Muscle layer of duodenum (tissue), 2 donors: ENCODE data around the gene RASSF1.

ENCODE experiments used
- H3K27ac ChIP-seq: one replicate; pipeline ENCODE4 v1.7.0; 2013; ENCODE audit warnings: mild to moderate bottlenecking, low read length
- H3K27me3 ChIP-seq: one replicate; pipeline ENCODE4 v1.7.0; 2013; ENCODE audit warnings: low read depth, mild to moderate bottlenecking, control low read depth, low read length
- H3K36me3 ChIP-seq, 2 donors: one replicate each; pipeline ENCODE4 v1.7.0; 2013; ENCODE audit warnings: low read length in 2 of 2, control low read depth in 1 of 2, mild to moderate bottlenecking in 1 of 2; ENCODE audit not compliant: insufficient read depth in 2 of 2, control insufficient read depth in 1 of 2
- H3K4me1 ChIP-seq, 2 donors: one replicate each; pipeline ENCODE4 v1.7.0; 2013; ENCODE audit warnings: low read length in 2 of 2, mild to moderate bottlenecking in 2 of 2, control low read depth in 1 of 2, moderate library complexity in 1 of 2; ENCODE audit not compliant: insufficient read depth in 2 of 2, control insufficient read depth in 1 of 2
- H3K4me3 ChIP-seq, 2 donors: one replicate each; pipeline ENCODE4 v1.7.0; 2013; ENCODE audit warnings: low read length in 2 of 2, low read depth in 1 of 2, mild to moderate bottlenecking in 1 of 2
- H3K9me3 ChIP-seq, 2 donors: one replicate each; pipeline ENCODE4 v1.7.0; 2013; ENCODE audit warnings: low read length in 2 of 2, control low read depth in 1 of 2, mild to moderate bottlenecking in 1 of 2; ENCODE audit not compliant: control insufficient read depth in 1 of 2
- donor health status: healthy.

RASSF1 gene

DNA sequence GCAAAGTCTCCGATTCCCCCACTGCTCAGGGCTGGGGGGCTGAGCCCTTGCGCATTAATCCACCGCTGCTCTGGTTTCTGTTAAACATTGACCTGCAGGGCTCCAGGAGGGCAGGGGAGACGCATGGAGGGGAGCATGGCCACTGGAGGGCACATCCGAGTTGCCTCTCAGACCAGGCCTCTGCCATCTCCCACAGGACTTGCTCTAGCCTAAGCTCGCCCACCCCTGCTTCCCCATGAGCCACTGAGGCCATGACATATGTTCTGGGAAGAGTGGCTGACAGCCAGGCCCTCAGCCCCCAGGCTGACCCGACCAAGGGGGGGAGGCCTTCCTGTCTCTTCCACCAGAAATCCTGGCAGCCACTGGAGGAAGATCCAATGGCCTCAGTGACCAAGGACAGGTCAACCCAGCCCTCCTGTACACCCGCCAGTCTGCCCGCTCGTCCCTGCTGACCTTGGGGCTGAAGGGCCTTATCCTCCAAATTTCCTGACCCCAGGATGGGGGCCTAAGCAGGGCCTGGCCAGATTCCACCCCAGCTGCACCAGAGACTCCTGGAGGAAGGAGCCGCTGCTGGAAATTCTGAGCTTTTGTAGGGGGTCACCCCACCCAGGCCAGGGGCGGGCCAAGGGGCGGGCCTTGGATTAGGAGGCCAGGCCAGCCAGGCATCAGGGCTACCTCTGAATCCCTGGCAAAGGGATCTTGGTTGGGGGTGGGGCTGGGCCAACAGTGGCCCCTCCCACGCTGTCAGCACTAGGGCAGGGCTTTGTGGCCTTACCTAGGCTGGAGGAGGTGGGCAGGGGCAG is 37.4 kb downstream of the RASSF1 start, which contains the start of gene HYAL1:
TSS of gene HYAL1 (minus strand) at position 562 of the 803 bp plus-strand sequence. CDS start 618 bp downstream, outside the sequence.
- H3K4me3 ChIP-seq = peak within 1 kb of the TSS in 1 of 2 donors; percentile 16
- H3K4me1 ChIP-seq = peaks cover 16 to 22% of the 10 kb centered on the region in 2 donors
- H3K9me3 ChIP-seq = no peaks in the 10 kb centered on the region
- H3K27me3 ChIP-seq = no peaks in the 10 kb centered on the region
- peak within 1 kb of the TSS; percentile 56 for H3K27ac ChIP-seq
- no peaks in the 10 kb centered on the region for H3K36me3 ChIP-seq

DNA sequence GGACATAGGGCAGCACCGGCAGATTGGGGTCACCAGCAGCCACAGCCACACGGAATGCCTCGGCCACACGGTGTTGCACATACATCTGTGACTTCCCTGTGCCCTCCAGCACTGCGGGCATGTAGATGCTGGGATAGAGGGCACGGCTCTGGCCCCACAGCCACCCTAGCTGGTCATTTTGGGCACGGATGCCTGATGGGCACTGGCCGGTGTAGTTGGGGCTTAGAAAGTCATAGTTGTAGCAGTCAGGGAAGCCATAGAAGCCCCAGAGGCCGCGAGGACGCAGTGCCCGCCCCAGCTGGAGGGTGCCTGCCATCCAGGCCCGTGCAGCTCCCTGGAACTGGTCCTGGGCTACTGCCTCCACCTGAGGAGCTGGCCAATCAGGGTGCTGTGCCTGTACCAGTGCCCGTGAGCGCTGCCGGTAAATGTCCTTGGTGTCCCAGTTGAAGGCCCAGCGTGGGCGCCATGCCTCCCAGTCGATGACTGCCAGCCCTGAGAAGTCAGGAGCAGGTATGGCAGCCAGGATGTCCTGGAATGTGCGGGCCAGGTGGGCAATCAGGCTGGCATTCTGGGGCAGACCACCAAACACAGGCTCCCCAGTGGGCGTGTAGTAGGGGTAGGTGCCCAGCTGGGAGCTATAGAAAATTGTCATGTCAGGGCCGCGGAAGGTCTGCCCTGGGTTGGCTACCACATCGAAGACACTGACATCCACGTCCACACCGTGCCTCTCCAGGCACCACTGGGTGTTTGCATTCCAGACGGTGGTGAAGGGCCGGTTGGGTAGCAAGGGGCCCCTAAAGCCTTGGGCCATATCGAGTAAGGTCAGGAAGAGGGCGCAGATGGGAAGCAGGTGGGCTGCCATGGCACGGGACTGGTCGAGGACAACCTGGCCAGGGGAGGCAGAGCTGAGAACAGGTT is 38.3 kb downstream of the RASSF1 start:
- Histone ChIP-seq H3K27ac (peak overlapping the region; percentile 56), H3K36me3 (no peaks in the 10 kb centered on the region), H3K27me3 (no peaks in the 10 kb centered on the region), H3K4me1 (peaks cover 17 to 28% of the 10 kb centered on the region in 2 donors), H3K4me3 (peak overlapping the region in 1 of 2 donors; percentile 16), H3K9me3 (no peaks in the 10 kb centered on the region)

DNA sequence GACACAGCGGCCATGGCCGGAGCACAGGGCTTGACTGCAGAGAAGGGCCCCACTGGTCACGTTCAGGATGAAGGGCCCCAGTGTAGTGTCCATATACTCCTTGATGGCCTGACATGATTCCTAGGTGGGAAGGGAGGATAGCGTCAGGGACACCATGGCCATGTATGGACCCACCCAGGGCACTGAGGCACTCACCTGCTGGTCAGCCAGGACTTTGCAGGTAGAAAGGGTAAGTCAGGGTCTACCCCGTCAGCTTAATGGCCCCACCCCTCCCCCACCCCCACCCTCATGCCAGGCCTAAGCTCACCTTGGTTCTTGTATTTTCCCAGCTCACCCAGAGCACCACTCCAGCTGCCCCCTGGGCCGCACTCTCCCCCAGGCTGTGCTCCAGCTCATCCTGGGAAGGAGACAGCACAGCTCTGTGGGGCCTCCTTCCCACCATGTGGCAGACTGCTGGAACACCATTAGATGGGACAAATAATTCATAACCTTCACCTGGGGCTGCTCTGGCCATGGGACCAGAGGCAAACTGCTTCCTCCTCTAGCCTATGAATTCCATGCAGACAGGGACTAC is 39.9 kb downstream of the RASSF1 start:
- H3K27me3 ChIP-seq = no peaks in the 10 kb centered on the region
- H3K4me3 ChIP-seq = peak overlapping the region; percentile 64 to 77
- no peaks in the 10 kb centered on the region for H3K36me3 ChIP-seq
- no peaks in the 10 kb centered on the region for H3K9me3 ChIP-seq
- peak overlapping the region; percentile 89 for H3K27ac ChIP-seq
- peaks cover 17 to 28% of the 10 kb centered on the region in 2 donors for H3K4me1 ChIP-seq

DNA sequence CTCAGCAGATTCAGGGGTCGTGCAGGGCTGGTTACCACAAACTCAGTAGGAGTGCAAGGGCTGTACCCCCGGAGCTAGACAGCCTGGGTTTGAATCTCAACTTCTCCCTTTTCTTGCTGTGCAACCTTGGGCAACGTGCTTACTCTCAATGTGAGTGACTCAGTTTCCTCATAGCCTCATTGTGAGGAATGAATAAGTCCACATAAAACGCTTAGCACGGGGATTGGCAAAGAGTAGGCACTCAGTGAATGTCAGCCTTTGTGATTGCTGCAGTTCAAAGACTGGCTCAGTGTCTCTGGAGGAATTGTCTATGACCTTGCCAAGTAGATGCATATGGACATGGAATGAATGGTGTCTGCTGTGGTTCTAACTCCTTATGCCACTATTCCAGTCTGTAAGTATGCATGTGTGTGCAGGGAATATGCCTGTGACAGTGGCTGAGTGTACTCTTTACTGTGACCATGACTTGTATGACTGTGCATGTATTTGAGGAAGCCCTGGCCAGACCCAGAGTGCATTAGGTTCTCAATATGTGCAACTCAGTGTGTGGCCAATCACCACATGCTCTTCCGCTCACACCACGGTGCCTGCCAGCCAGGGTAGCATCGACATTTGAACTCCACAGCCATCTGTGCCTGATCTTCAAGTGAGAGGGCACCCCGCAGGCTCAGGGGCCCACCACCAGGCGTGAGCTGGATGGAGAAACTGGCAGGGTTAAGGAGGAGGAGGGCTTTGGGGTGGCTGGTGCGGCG is 40.5 kb downstream of the RASSF1 start:
- no peaks in the 10 kb centered on the region for H3K27me3 ChIP-seq
- no peaks in the 10 kb centered on the region for H3K36me3 ChIP-seq
- H3K4me1 ChIP-seq = peaks cover 17 to 28% of the 10 kb centered on the region in 2 donors
- peak overlapping the region; percentile 89 for H3K27ac ChIP-seq
- peak overlapping the region; percentile 64 to 77 for H3K4me3 ChIP-seq
- H3K9me3 ChIP-seq = no peaks in the 10 kb centered on the region

DNA sequence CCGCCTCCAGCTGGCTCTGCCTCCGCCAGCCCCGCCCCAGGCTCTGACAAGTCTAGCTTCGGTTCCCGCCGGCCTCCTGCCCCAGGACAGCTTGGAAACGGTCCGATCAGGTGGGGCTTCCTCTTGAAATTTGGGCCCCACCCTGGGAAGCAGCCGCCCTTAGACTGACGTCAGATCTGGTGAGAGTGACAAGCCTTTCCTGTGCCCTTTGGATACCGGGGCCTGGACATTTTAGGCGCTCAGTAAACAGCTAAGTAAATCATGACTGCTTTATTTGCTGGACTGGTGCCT is 41.1 kb downstream of the RASSF1 start:
- H3K36me3 ChIP-seq = no peaks in the 10 kb centered on the region
- H3K4me1 ChIP-seq = peaks cover 17 to 28% of the 10 kb centered on the region in 2 donors

DNA sequence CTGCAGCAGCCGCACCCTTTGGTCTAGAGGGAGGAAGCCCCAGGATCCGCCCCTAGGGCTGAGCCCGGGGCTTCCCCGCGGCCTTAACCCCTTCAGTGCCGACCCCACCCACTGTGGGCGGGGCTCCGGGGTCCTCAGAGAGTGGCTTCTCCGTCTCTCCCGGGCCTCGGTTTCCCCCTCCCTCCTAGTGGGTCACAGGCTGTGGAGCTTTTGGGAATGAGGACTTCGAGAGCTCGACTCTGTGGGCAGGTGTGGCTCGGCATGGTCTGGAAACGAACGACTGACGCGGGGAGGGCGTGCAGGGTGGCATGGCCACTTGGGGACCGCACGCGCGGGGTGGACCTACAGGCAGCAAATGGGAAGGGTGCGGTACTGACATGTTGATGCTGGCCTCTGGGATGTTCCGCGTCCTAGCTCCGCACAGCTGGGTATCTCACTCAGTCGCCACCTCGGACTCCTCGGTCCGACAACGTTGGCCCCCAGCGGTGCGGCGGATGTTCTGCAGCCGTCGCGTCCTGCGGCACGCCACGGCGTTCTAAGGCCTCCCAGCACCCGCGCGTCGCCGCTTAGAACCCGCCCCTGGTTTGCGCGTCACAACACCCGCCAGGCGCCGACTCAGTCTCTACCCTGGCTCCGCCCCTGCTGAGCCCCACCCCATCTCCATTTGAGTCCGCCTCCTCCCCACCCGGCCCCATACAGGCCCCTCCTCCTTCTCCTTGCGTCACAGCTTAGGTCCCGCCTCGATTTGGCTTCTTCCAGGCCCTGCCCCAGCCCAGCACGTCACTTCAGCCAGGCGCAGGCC is 41.6 kb downstream of the RASSF1 start, which contains the start of the genes HYAL3 and NAA80:
TSS of gene HYAL3 (minus strand) at position 570 of the 802 bp plus-strand sequence. CDS start 3,803 bp downstream, outside the sequence.
TSS of gene NAA80 (minus strand) at position 570 of the 802 bp plus-strand sequence. CDS start 1,942 bp downstream, outside the sequence.
- no peaks in the 10 kb centered on the region for H3K9me3 ChIP-seq
- peak within 1 kb of the TSS; percentile 76 to 77 for H3K4me3 ChIP-seq
- peak within 1 kb of the TSS; percentile 89 for H3K27ac ChIP-seq
- no peaks in the 10 kb centered on the region for H3K36me3 ChIP-seq
- H3K27me3 ChIP-seq = no peaks in the 10 kb centered on the region
- peaks cover 17 to 28% of the 10 kb centered on the region in 2 donors for H3K4me1 ChIP-seq

More for the DNA sequence above, 41.1 kb downstream of the RASSF1 start:
- no peaks in the 10 kb centered on the region for H3K9me3 ChIP-seq
- H3K27me3 ChIP-seq = no peaks in the 10 kb centered on the region
- peak overlapping the region; percentile 64 to 77 for H3K4me3 ChIP-seq
- peak overlapping the region; percentile 89 for H3K27ac ChIP-seq

DNA sequence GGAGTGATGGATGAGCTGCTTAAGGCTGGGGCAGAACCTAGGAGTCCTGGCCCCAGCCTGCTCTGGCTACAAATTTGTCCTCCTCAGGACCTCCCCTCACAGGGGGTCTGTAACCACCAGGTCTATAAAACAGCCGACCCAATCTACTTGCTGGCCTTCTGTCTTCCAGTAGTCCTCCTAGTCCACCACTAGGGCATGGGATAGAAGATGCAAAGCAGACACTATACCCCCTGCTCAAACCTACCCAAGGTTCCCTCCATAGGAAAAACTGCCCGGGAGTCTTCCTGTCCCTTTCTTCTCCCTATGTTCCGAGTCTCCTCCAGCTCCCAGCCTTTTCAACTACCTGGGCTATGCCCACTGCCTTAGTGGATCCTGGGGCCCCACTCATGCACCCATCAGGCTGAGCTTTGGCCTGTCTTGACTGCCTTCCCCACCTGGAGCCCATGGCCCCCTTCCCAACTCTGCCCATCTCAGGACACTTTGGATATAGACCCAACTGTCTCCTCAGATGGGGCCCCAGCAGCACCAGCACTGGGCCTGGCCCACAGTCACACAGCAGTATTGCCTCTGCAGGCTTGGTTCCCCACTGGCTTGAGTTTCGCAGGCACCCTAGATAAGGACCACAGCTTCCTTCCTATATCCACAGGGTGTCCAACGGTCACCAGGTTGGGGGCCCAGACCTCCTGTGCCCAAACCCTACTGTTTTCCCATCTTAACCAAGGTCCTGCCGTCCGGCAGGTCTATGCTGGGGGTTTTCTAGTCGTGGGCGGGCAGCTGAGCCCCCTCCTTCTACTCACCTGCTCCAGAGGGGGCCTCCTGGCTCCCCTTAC is 42.5 kb downstream of the RASSF1 start:
- Histone ChIP-seq H3K27ac (peak overlapping the region; percentile 88), H3K4me3 (peak overlapping the region; percentile 76 to 77), H3K4me1 (peaks cover 17 to 32% of the 10 kb centered on the region in 2 donors), H3K27me3 (no peaks in the 10 kb centered on the region), H3K9me3 (no peaks in the 10 kb centered on the region), H3K36me3 (no peaks in the 10 kb centered on the region)

DNA sequence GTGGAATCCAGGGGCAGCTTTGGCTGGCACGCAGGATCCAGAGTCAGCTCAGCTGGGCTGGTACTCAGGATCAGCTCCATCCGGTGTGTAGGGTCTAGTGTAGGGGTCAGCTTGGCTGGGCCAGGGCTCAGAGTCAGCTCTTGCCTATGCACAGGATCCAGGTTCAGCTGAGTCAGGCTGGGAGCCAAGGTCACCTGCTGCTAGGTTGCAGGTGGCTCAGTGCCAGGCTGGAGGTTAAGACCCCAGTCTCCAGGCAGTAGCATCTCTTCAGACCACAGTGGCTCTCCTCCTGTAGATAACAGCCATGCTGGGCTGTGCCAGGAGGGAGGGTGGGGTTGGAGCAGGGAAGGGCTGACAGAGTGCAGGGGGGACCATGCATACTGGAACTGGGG is 43.3 kb downstream of the RASSF1 start:
- peaks cover 22 to 38% of the 10 kb centered on the region in 2 donors for H3K4me1 ChIP-seq
- no peaks in the 10 kb centered on the region for H3K36me3 ChIP-seq
- no peaks in the 10 kb centered on the region for H3K27me3 ChIP-seq
- H3K27ac ChIP-seq = no peak overlapping the region
- H3K9me3 ChIP-seq = no peaks in the 10 kb centered on the region
- no peak overlapping the region for H3K4me3 ChIP-seq

DNA sequence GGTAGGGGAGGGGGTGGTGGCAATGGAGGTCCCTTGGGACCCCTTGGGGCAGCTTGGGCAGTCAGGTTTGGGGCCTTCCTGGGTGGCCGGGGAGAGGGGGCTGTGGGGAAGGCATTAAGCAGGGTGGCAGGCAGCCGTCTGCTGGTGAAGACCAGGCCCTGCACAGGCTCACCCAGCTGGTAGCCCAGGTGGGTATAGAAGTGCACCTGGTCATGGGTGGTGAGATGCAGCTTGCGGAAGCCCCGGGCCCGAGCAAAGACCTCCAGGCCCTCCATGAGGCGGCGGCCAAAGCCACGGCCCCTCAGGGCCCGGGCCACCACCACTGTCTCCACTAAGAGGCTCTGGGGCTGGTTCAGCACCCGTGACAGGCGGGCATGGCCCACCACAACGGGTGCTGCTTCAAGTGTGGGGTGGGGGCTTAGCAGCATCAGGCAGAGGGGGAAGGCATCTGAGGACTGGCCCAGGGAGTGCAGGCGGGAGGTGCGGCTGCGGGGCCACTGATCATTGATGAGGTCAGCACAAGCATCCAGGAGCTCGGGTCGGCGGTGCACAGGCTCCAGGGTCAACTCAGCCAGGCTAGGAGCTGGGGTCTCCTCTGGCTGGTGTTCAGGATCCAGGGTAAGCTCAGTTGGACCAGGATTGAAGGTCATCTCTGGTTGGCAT is 43.8 kb downstream of the RASSF1 start:
- Histone ChIP-seq H3K27ac (no peak overlapping the region), H3K9me3 (no peaks in the 10 kb centered on the region), H3K27me3 (no peaks in the 10 kb centered on the region), H3K36me3 (no peaks in the 10 kb centered on the region), H3K4me3 (no peak overlapping the region), H3K4me1 (peaks cover 22 to 38% of the 10 kb centered on the region in 2 donors)
